Activated CD8-positive, alpha-beta memory T cell treated with anti-CD3 and anti-CD28 coated beads, Interleukin-2, amount 50 U/mL, for 1 hour (primary cell): ENCODE results near the gene BICD2.

Source experiments
- DNase-seq: peaks from one replicate; pipeline ENCODE4 v3.0.0-alpha.2; 2020; ENCODE audit errors: extremely low read depth

BICD2 gene

DNA sequence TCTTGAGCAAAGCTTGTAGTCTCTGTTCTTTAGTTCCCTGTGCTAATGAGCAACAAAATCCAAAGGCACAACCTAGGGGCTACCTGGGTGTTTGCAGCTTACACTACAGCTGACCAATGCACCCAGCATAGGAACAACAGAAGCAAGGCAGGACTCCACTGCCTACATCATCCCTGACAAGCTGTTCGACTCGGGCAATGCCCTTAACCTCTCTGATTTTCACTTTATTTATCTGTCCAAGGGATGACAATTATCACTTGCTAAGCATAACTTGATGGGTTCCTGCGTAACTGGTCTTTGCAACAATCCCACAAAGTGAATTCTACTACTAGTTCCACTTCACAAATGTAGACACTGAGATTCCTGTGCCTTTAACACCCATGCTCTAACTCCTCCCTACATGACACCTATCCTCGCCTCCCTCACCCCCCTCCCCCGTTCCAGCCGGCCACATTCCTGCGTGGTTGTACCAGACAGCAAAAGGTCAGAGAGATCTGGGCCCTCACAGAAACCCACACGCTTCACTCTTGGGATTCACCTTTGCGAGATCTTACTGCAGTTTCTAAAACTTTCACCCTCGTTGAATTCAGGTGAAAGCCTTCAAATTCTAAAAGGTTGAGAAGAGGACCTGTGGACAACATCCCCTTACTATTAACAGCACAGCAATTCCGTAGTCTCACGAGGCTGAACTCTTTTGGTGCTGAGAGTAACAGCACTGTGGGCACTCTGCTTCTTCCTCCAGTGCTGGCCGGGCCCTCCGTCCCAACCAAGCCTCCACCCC lies 95.7 kb downstream of the BICD2 start:
- DNase-seq, result no peak

DNA sequence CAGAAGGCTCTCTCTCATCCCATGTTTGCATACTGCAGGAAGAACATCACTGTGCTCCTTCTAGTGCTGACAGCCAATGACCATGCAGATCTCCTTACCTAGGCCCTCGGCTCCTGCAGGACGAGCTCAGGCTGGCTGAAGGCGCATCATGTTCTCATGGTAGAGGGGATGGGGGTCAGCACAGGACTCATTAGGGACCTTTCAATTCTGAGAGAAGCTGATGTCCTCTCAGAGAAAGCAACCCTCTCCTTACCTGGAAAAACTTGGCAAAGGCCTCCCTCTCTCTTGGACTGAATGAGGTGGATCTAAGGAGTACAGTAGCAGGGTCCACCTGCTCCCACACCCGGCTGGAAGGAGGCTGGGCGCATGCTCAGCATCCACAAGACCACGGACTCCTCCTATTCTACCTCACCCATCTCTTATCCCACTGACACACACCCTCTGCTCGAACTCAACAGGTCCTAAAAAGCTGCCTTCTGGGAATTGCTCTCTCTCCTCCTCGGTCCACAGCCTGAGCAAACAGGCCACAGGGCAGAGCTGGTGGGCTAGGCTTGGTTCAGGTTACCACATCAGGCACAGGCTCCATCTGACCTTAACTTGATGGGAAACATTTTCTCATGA lies 97.6 kb downstream of the BICD2 start:
- no peak for DNase-seq

DNA sequence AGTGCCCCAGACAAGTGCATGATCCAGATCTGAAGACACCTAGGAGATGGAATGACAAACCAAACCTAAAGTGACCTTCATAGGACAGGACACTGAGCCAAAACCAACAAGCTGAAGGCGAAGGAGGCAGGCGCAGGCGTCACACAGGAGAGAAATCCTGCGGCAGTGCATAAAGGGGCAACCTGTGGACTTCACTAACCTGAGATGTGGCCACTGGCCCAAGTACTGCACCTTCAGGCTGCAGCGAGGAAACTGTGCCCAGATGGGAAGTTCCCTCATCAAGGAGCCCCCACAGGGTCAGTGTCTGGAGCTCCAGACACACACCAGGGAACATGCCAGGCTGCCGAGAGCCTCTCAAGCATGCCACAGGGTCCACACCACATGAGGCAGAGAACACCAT lies 98.4 kb downstream of the BICD2 start:
- no peak for DNase-seq

DNA sequence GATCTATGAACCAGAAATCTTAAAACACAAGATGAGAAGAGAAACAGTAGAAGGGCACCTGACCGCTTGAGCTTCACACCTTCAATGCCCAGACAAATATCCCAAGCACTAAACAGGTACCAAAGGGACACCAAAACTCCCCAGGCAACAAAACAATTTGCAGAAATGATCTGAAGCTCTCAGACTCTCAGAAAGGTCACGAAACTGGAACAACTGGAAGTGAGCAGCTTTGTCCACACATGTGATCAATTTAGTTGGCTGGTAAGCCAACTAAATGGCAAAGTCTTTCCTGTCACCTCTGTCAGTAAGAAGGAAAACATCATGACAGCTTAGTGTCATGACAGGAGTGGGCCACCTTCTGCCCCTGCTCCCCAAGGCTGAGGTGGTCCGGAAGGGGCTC lies 98.8 kb downstream of the BICD2 start:
- DNase-seq, result no peak

DNA sequence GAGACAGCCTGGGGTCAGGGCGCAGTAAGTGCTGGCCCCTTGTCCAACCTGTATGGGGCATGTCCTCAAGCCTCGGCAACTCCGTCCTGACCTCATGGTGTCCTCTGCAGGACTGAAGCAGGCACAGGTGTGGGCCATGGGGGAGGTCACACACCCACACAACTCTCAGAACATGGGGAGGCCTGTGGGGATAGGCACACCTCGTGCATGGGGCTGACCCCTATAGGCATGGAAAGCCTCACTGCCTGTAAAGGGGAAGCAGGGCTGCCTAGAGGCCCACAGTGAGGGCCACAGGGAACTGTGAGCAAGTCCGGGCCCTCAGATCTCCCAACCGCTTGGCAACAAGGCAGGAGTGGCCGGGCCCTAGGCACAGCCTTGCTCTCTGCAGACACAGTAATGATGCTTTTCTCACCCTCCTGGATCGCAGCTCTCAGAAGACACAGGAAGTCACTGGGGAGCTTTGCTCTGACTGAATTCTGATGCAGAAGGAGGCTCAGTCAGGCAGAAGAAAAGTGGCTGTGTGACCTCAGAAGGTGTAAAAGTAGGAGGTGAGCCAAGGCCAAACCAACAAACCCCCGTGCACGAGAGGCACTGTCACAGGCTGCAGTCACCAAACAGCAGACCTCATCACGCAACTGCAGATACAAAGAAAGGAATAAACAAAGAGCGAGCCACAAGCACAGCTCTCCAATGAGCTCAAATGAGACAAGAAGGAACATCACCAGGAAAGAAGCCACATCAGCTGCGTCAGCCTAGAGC lies 100.1 kb downstream of the BICD2 start:
- DNase-seq, result no peak

DNA sequence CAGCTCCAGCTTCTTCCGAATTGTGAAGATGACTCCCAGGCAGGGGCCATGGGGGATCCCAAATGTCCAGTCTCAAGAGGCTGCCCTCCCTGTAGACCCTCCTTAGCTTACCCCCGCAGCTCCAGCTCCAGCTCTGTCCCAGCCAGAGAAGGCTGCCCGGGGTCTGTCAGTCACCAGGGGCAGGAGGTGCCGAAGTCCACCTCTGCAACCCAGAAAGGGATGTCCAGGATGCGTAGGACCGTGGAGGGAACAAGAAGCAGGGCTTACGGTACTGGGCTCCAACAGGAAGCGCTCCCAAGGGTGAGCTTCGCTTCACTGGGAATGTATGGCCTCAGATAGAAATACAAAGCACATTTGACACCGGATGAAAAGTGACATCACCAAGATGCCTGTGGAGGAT lies 100.7 kb downstream of the BICD2 start:
- DNase-seq, result no peak

DNA sequence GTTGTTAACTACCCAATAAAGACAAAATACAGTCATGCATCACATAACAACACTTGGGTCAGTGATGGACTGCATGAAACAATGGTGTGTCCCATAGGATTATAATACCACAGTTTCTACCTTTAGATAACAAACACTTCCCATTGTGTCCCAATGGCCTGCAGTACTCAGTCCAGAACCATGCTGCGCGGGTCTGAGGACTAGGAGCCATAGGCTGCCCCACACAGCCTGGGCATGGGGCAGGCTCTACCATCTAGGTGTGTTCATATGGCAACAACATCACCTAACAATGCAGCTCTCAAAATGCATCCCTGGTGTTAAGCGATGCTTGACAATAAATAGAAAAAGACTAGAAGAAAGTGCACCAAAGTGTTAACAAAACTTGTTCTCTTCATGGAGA lies 101.5 kb downstream of the BICD2 start:
- DNase-seq, result no peak

DNA sequence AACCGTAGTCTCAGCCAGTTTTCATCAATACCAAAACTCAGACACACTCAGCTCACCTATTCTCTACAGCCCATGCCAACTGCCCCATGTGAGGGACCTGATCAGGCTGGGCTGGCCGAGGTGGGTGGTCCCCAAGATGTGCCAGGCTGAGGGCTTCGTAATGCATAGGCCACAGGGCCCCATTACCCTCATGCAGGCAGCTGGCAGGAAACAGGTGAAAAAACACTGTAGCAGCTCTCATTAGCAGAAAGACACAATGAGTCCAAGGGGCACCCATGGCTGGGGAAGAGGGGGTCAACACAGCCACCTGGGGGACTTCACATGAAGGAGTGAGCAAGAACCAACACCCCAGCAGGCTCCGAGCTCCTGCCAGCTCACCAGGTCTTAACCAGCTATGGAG lies 102.9 kb downstream of the BICD2 start:
- DNase-seq, result no peak
